Naive thymus-derived CD8-positive, alpha-beta T cell (primary cell): ENCODE data around the gene ATP9A. TPM values are rescaled to one million over a fixed set of nuclear protein-coding genes. Genes with fewer than 3 reads are reported as not detected.
"Not testable (repeated sequence)": the region's sequence is repeated elsewhere in the genome, so short reads cannot be mapped to it uniquely, and the experiment has no call there.

ENCODE experiments used
- ATAC-seq, 2 donors: fragments of 150-1000 bp; cut with Tn5 transposase in 1 of 2; sonication (Bioruptor Pico), chemical (Tn5 transposase) in 1 of 2; 1 replicate in 1 of 2; 2 replicates in 1 of 2; pipeline ENCODE4 v1.10.0; 2021; ENCODE audit warnings: mild to moderate bottlenecking in 2 of 2, moderate library complexity in 2 of 2
- POLR2A ChIA-PET: fragments of 350-600 bp; sonication (Branson Sonifier 250); formaldehyde crosslinking; loops from one replicate; lab custom pipeline; 2021; ENCODE audit warnings: antibody characterized with exemption; lab: Charles Lee
- DNase-seq, 10 donors: peaks; one replicate each; pipeline versions ENCODE4 v3.0.0 to v3.0.0-alpha.2; 2020 to 2022
- H3K27ac Mint-ChIP-seq, 10 donors: one replicate each; pipeline ENCODE4 v1.8.0; 2020 to 2022; ENCODE audit warnings: mild to moderate bottlenecking in 10 of 10, mixed read lengths in 10 of 10, moderate library complexity in 4 of 10, inconsistent platforms in 1 of 10
- H3K27me3 Mint-ChIP-seq, 5 donors: one replicate each; pipeline ENCODE4 v1.8.0; 2021 to 2022; ENCODE audit warnings: mixed read lengths in 5 of 5
- H3K36me3 Mint-ChIP-seq, 3 donors: one replicate each; pipeline ENCODE4 v1.8.0; 2020 to 2022; ENCODE audit warnings: mixed read lengths in 3 of 3, mild to moderate bottlenecking in 2 of 3, inconsistent platforms in 1 of 3
- H3K4me1 Mint-ChIP-seq, 4 donors: one replicate each; pipeline ENCODE4 v1.8.0; 2021 to 2022; ENCODE audit warnings: mixed read lengths in 4 of 4
- H3K4me3 Mint-ChIP-seq, 10 donors: one replicate each; pipeline ENCODE4 v1.8.0; 2020 to 2022; ENCODE audit warnings: mild to moderate bottlenecking in 10 of 10, mixed read lengths in 10 of 10, moderate library complexity in 6 of 10, inconsistent platforms in 1 of 10
- H3K9me3 Mint-ChIP-seq, 9 donors: one replicate each; pipeline ENCODE4 v1.8.0; 2020 to 2022; ENCODE audit warnings: mixed read lengths in 9 of 9, mild to moderate bottlenecking in 3 of 9, inconsistent platforms in 1 of 9, moderate library complexity in 1 of 9
- polyA plus RNA-seq, 3 donors: library from polyadenylated mRNA; unstranded; fragments of 300-500 nt; fragmentation: Illumina TruSeq; gene quantifications; one replicate each; pipeline ENCODE4 v1.2.3, GENCODE V29; 2021
- total RNA-seq, 8 experiments: library from RNA in 2 of 8; stranded (reverse) in 2 of 8; gene quantifications; one replicate each; pipeline ENCODE4 v1.2.3 and lab custom pipeline; 2021 to 2026

ATP9A gene, protein sequence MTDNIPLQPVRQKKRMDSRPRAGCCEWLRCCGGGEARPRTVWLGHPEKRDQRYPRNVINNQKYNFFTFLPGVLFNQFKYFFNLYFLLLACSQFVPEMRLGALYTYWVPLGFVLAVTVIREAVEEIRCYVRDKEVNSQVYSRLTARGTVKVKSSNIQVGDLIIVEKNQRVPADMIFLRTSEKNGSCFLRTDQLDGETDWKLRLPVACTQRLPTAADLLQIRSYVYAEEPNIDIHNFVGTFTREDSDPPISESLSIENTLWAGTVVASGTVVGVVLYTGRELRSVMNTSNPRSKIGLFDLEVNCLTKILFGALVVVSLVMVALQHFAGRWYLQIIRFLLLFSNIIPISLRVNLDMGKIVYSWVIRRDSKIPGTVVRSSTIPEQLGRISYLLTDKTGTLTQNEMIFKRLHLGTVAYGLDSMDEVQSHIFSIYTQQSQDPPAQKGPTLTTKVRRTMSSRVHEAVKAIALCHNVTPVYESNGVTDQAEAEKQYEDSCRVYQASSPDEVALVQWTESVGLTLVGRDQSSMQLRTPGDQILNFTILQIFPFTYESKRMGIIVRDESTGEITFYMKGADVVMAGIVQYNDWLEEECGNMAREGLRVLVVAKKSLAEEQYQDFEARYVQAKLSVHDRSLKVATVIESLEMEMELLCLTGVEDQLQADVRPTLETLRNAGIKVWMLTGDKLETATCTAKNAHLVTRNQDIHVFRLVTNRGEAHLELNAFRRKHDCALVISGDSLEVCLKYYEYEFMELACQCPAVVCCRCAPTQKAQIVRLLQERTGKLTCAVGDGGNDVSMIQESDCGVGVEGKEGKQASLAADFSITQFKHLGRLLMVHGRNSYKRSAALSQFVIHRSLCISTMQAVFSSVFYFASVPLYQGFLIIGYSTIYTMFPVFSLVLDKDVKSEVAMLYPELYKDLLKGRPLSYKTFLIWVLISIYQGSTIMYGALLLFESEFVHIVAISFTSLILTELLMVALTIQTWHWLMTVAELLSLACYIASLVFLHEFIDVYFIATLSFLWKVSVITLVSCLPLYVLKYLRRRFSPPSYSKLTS
- total RNA-seq: under 1 TPM; 0.08 to 0.19 TPM
- not detected for polyA plus RNA-seq
- 0 to 0.52 (median 0.03) reads per million in 6 experiments for total RNA-seq (lab: John Stamatoyannopoulos, UW)

DNA sequence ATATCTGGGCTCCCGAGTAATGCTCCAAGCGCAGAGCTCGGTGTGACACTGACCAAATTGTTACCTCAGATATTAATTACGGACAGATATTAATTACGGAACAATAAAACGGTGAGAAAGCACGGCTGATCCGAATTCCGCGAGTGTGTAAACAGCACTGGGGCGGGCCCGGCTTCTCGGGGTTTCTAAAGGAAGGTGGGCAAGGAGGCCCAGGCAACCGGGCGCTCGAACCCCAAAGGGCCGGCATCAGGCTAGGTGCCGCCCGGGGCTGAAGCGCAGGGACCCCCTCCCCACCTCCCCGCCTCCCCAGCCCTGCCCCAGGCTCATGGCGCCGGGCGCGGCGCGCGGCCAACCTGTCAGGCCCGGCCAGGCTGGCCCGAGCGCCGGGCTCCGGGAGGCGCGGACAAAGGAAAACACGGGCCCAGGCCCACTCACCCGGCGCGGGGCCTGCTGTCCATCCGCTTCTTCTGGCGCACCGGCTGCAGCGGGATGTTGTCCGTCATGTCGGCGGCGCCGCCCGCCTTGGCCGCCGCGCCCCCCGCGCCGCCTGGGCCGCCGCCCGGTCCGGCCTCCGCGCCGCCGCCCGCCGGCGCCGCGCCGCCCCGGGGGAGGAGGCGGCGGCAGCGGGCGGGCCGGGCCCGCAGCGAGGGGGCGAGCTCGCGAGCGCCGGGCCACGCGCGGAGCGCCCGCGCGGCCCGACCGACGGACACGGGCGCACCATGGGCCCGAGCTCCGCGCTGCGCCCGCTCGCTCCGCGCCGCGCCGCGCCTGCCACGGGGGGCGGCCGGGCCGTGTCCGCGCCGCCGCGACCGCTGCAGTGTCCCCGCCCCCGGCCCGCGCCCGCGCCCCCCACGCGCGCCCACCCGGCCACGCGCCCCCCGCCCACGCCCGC lies at the start of gene ATP9A:
ATP9A (minus strand) TSS at position 524 of the 892 bp plus-strand sequence; CDS start at position 503, 21 bp downstream.
- Mint-ChIP-seq H3K36me3 (peaks cover 0 to 5% (median 5%) of the 10 kb centered on the region in 3 donors), H3K27me3 (peaks cover 20 to 42% (median 31%) of the 10 kb centered on the region in 5 donors), H3K4me1 (peaks cover 7 to 13% (median 10%) of the 10 kb centered on the region in 4 donors), H3K9me3 (peaks cover 0 to 2% (median 0%) of the 10 kb centered on the region in 9 donors), H3K27ac (peak within 1 kb of the TSS in 2 of 10 donors; percentile 20 to 23), H3K4me3 (peak within 1 kb of the TSS; percentile 46 to 87 (median 72))
- POLR2A ChIA-PET: no interaction called here
- no peak for DNase-seq
- no peak for ATAC-seq

DNA sequence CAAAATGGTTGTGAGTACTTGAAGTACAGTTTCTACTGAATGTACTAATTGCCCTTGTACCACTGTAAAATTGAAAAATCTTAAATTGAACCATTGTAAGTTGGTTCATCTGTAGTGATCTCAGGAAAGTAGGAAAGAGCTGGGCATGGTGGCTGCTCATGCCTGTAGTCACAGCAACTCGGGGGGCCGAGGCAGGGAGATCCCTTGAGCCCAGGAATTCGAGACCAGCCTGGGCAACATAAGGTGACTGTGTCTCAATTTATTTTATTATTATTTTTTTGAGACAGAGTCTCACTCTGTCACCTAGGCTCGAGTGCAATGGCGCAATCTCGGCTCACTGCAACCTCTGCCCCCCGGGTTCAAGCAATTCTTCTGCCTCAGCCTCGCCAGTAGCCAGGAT lies 48.7 kb upstream of the ATP9A start:
- H3K4me1 Mint-ChIP-seq, DNase-seq, H3K36me3 Mint-ChIP-seq, POLR2A ChIA-PET, H3K4me3 Mint-ChIP-seq, H3K27ac Mint-ChIP-seq, ATAC-seq, H3K9me3 Mint-ChIP-seq: not testable (repeated sequence)
- H3K27me3 Mint-ChIP-seq: peaks cover 7 to 23% (median 15%) of the 10 kb centered on the region in 5 donors

DNA sequence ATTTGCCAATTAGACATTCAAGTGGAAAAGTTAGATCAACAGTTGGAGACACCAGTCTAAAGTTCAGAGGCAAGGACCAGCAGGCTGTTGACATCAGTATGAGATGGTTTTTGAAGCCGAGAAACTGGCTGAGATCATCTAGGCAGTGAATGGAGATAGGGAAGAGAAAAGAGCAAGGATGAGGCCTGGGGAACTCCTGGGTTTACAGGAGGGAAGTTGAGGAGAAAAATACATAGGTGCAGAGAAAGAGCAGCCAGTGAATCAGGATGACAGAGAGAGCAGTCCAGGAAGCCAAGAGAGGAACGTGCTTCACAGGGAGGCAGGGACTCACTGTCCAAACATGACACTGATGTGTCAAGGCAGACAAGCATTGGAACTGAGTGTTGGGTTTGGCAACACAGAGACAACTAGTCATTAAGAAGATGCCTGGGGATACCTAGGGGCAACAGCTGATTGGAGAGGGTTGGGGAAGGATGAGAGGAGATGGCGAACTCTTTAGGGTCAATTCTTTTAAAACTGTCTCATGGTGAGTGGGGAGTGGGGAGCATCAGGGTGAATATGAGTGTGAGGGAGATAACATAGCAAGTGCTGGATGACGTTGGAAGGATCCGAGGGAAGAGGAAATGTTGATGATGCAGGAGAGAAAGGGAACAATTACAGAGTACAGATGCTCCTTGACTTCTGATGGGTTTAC lies 47.3 kb upstream of the ATP9A start:
- peaks cover 0 to 3% (median 0%) of the 10 kb centered on the region in 4 donors for H3K4me1 Mint-ChIP-seq
- no peak overlapping the region for H3K27ac Mint-ChIP-seq
- ATAC-seq (no peak), DNase-seq (no peak)
- H3K36me3 Mint-ChIP-seq: no peaks in the 10 kb centered on the region
- POLR2A ChIA-PET: no interaction called here
- H3K4me3 Mint-ChIP-seq: no peak overlapping the region
- peaks cover 0 to 6% (median 0%) of the 10 kb centered on the region in 9 donors for H3K9me3 Mint-ChIP-seq
- peaks cover 7 to 22% (median 12%) of the 10 kb centered on the region in 5 donors for H3K27me3 Mint-ChIP-seq

DNA sequence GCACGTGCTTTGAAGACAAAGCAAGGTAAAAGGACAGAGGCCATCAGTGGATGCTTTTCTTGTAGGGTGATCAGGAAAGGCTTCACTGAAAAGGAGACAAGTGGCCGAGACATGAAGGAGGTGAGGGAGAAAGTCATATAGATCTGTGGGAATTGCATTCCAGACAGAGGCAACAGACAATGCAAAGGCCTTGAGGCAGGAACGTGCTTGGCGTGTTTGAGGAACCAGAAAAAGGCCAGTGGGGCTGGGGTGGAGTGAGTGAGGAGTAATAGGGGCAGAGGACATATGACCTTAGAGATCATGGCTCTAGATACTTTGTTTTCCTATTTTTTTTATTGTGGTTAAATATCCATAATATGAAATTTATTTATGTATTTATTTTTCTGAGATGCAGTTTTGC lies 44.7 kb upstream of the ATP9A start:
- ATAC-seq: no peak
- POLR2A ChIA-PET: no interaction called here
- no peak overlapping the region for H3K4me3 Mint-ChIP-seq
- no peak for DNase-seq
- H3K9me3 Mint-ChIP-seq: peaks cover 0 to 2% (median 0%) of the 10 kb centered on the region in 9 donors
- no peaks in the 10 kb centered on the region for H3K36me3 Mint-ChIP-seq
- no peak overlapping the region for H3K27ac Mint-ChIP-seq
- H3K27me3 Mint-ChIP-seq: peaks cover 0 to 17% (median 2%) of the 10 kb centered on the region in 5 donors
- no peaks in the 10 kb centered on the region for H3K4me1 Mint-ChIP-seq

DNA sequence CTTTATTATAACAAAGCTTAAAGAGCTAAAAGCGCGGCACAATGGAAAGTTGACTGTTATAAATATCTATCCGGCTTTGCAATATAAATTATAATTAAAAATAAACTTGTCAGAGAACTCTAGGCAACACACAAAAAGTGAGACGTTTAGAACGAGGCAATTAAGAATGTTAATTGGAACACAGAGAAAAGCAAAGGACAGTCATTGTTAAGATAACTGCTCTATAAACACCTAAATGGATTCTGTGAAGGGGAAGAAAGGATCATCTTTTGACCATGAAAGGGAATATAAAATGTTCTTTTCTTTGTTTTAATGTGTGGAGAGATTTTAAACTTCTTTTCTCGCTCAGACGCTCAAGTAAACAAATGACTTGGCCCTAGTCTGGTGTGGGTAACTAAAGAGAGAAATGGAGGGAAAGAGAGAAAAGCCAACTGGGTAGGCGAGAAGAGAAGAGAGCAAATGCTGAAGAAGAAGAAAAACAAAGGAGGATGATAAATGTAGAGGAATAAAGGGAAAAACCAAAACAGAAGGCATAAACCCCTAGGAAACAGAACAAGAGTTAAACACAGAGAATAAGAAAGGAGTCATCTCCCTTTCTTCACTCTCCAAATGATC lies 43.4 kb upstream of the ATP9A start:
- Mint-ChIP-seq H3K27me3 (peaks cover 0 to 21% (median 2%) of the 10 kb centered on the region in 5 donors), H3K9me3 (peaks cover 0 to 4% (median 0%) of the 10 kb centered on the region in 9 donors), H3K27ac (no peak overlapping the region), H3K4me3 (no peak overlapping the region), H3K4me1 (no peaks in the 10 kb centered on the region), H3K36me3 (no peaks in the 10 kb centered on the region)
- DNase-seq (no peak), ATAC-seq (no peak)
- POLR2A ChIA-PET: no interaction called here

DNA sequence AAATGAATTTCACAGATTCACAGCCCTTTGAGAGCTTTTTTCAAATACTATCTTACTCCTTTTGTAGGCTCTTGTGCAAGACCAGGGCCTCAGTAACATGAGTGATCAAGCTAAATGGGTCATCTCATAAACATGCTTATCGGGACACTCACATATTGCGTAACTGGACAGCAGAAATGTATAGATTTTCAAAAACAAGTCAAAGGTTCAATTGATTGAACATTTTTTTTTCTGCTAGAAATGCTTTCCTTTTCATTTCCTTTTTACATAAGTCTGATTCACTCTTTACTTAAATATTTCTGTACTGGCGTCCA lies 42.8 kb upstream of the ATP9A start:
- no peaks in the 10 kb centered on the region for H3K4me1 Mint-ChIP-seq
- POLR2A ChIA-PET: no interaction called here
- H3K27me3 Mint-ChIP-seq: peaks cover 4 to 27% (median 6%) of the 10 kb centered on the region in 5 donors
- H3K9me3 Mint-ChIP-seq: peaks cover 0 to 4% (median 0%) of the 10 kb centered on the region in 9 donors
- DNase-seq (no peak), ATAC-seq (no peak)
- no peaks in the 10 kb centered on the region for H3K36me3 Mint-ChIP-seq
- no peak overlapping the region for H3K4me3 Mint-ChIP-seq
- no peak overlapping the region for H3K27ac Mint-ChIP-seq

DNA sequence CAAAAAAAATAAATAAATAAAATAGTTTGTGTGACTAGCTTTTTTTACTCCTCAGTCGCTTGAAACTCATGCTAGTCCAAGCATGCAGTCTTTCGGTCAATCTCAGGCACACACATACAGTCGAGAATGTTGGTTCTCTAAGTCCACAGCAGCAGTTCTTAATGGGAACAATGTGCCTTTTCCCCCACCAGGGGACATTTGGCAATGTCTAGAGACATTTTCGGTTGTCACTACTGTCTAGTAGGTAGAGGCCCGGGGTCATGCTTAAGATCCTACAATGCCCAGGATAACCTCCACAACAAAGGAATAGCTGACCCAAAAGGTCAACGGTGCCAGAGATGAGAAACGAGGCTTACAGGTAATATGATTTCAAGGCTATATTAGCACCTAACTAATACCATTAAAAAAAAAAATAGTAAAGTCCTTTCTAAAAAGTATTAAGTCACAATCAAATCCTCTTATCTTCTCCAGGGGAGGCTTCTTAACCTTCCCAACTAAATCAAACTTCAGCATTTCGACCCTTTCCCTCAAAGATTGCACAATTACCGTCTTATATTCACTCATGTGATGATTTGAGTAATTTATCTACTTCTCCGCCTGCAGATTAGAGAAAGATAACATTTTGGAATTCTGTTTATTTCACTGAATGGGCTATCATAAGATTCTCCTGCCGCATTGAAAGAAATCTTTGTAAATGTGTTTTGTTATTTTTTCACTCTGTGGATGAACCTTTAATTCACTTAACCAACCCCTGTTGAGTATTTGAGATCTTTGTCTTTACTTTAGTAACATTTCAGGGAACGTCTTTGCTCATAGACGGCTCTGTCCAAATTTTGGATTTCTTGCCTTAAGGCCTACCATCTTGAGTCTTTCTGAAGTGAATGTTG lies 42.2 kb upstream of the ATP9A start:
- Mint-ChIP-seq H3K36me3 (peaks cover 0 to 2% (median 0%) of the 10 kb centered on the region in 3 donors), H3K27ac (no peak overlapping the region), H3K4me3 (no peak overlapping the region), H3K27me3 (peaks cover 8 to 26% (median 10%) of the 10 kb centered on the region in 5 donors), H3K9me3 (peaks cover 0 to 4% (median 0%) of the 10 kb centered on the region in 9 donors), H3K4me1 (no peaks in the 10 kb centered on the region)
- DNase-seq (no peak), ATAC-seq (no peak)
- POLR2A ChIA-PET: no interaction called here

DNA sequence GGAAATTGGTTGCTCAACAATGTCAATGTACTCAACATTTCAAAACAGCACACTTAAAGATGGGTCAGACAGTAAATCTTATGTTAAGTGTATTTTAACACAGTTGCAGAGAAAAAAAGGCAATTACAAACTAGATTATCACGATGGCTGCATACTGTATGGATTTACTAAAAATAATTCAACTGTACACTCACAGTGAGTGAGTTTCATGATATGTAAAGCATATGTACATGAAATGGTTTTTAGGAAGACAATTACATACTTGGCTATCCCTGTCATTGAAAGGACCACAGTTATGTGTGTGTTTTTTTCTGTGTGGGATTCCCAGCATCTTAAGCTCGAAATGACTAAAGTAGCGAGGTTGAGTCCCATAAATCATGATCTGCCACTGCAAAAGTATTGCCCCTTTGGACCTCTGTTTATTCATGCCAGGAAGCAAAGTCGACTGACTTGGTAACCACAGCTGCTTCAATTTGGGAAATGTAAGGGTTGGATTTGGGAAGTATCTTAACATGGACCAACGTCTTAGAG lies 39.6 kb upstream of the ATP9A start:
- H3K4me3 Mint-ChIP-seq: no peak overlapping the region
- DNase-seq (no peak), ATAC-seq (no peak)
- H3K27me3 Mint-ChIP-seq: peaks cover 16 to 28% (median 24%) of the 10 kb centered on the region in 5 donors
- no peak overlapping the region for H3K27ac Mint-ChIP-seq
- H3K9me3 Mint-ChIP-seq: peaks cover 0 to 2% (median 0%) of the 10 kb centered on the region in 9 donors
- peaks cover 0 to 2% (median 0%) of the 10 kb centered on the region in 3 donors for H3K36me3 Mint-ChIP-seq
- no peaks in the 10 kb centered on the region for H3K4me1 Mint-ChIP-seq
- POLR2A ChIA-PET: no interaction called here

DNA sequence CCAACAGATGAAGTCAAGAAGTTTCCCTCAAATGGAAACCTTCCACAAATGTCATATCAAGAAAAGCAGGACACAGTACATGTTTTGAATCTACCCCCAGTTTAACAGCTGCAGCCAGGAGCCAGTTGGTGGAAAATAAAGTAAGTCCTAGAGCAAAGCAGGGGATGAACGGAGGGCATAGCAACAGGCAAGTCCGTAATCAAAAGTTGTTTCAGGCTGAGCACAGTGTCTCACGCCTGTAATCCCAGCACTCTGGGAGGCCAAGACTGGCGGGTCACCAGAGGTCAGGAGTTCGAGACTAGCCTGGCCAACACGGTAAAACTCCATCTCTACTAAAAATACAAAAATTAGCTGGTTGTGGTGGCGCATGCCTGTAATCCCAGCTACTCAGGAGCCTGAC lies 36.6 kb upstream of the ATP9A start:
- POLR2A ChIA-PET: no interaction called here
- DNase-seq (no peak), ATAC-seq (no peak)
- Mint-ChIP-seq H3K4me3 (no peak overlapping the region), H3K4me1 (peaks cover 0 to 10% (median 5%) of the 10 kb centered on the region in 4 donors), H3K9me3 (peaks cover 0 to 3% (median 0%) of the 10 kb centered on the region in 9 donors), H3K27ac (no peak overlapping the region), H3K36me3 (peaks cover 0 to 2% (median 0%) of the 10 kb centered on the region in 3 donors), H3K27me3 (peaks cover 22 to 50% (median 34%) of the 10 kb centered on the region in 5 donors)

DNA sequence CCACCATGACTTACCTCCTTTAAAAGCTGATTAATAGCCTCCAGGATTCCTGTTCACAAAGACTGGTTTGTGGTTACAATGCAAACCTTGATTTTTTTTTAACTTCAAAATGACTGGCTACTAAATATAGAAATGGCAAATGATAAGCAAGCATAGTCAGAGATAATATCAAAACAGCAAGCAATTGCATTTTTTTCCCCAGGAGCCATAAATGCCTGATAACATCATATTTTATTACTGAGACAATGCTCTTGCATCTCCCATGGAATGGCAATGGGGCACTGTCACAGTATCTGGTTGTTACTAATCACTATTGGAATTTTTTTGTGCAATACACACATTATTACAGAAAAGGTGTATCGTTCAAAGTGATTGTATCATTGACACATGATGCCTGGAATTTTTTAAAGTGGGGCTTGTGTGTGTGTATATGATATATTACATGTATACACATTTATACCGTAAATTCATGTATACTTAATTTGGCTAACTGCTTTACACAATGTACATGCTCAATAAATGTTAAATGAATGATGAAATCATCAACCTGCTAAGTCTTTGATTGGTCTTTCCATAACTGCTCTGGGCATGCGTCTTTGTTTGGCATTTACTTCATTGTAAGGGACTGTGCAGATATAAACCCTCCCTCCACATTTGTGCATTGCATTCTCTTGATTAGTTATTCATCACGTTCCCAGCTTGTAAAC lies 35.1 kb upstream of the ATP9A start:
- Mint-ChIP-seq H3K27me3 (peaks cover 30 to 65% (median 44%) of the 10 kb centered on the region in 5 donors), H3K4me1 (peaks cover 0 to 14% (median 8%) of the 10 kb centered on the region in 4 donors), H3K4me3 (no peak overlapping the region), H3K9me3 (peaks cover 0 to 3% (median 0%) of the 10 kb centered on the region in 9 donors), H3K36me3 (peaks cover 0 to 2% (median 0%) of the 10 kb centered on the region in 3 donors), H3K27ac (no peak overlapping the region)
- ATAC-seq: no peak
- POLR2A ChIA-PET: no interaction called here
- no peak for DNase-seq
